Endothelial cell of umbilical vein (primary cell): Measurements from ENCODE around the gene CLEC18B.

Source experiments
- EZH2 ChIP-seq: IDR thresholded peaks from 2 replicates; pipeline ENCODE4 v1.6.1; 2012; ENCODE audit warnings: borderline replicate concordance, low read depth, mild to moderate bottlenecking, moderate library complexity, low read length, inconsistent platforms; ENCODE audit not compliant: severe bottlenecking
- JUN ChIP-seq: IDR thresholded peaks from 2 replicates; pipeline ENCODE4 v1.6.1; 2011; ENCODE audit warnings: borderline replicate concordance, low read depth; ENCODE audit not compliant: insufficient read length, insufficient read depth
- MYC ChIP-seq: IDR thresholded peaks from one replicate; pipeline ENCODE4 v1.6.1; 2011; ENCODE audit warnings: mild to moderate bottlenecking, low read depth, low read length
- POLR2A ChIP-seq: IDR thresholded peaks from 2 replicates; pipeline ENCODE4 v1.6.1; 2012; ENCODE audit warnings: low read depth, mild to moderate bottlenecking, control low read depth, low read length
- TF ChIP-seq, protein P1 (sequence below), 2 donors: IDR thresholded peaks; 1 replicate in 1 of 2; 2 replicates in 1 of 2; pipeline ENCODE4 v1.5.1; 2011; ENCODE audit warnings: low read length in 2 of 2, mild to moderate bottlenecking in 2 of 2, moderate library complexity in 2 of 2, control low read depth in 1 of 2, inconsistent platforms in 1 of 2, low read depth in 1 of 2; ENCODE audit not compliant: insufficient read depth in 1 of 2; ENCODE audit errors: extremely low read depth in 1 of 2
- TF ChIP-seq, protein P2 (sequence below): IDR thresholded peaks from 2 replicates; pipeline ENCODE4 v1.6.1; 2011; ENCODE audit not compliant: insufficient read depth, insufficient read length

- TF ChIP-seq, protein P1, sequence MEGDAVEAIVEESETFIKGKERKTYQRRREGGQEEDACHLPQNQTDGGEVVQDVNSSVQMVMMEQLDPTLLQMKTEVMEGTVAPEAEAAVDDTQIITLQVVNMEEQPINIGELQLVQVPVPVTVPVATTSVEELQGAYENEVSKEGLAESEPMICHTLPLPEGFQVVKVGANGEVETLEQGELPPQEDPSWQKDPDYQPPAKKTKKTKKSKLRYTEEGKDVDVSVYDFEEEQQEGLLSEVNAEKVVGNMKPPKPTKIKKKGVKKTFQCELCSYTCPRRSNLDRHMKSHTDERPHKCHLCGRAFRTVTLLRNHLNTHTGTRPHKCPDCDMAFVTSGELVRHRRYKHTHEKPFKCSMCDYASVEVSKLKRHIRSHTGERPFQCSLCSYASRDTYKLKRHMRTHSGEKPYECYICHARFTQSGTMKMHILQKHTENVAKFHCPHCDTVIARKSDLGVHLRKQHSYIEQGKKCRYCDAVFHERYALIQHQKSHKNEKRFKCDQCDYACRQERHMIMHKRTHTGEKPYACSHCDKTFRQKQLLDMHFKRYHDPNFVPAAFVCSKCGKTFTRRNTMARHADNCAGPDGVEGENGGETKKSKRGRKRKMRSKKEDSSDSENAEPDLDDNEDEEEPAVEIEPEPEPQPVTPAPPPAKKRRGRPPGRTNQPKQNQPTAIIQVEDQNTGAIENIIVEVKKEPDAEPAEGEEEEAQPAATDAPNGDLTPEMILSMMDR (IDR thresholded peaks at IDR 0.05; ENCODE audit: extremely low read depth in 1 of 2, insufficient read depth in 1 of 2, low read depth in 1 of 2, low read length in 2 of 2): no peak
- no peak for TF ChIP-seq POLR2A
- TF ChIP-seq, protein P2, sequence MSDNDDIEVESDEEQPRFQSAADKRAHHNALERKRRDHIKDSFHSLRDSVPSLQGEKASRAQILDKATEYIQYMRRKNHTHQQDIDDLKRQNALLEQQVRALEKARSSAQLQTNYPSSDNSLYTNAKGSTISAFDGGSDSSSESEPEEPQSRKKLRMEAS: no peak
- no peak for TF ChIP-seq EZH2
- no peak for TF ChIP-seq JUN
- no peak for TF ChIP-seq MYC
These were observed 25.6 kb upstream of the CLEC18B start for GRCh38 chr16:74446866-74447265.
